Duodenal mucosa (tissue), 2 donors: ENCODE measurements around the gene ZBED4.
"Not testable (repeated sequence)": the region's sequence is repeated elsewhere in the genome, so short reads cannot be mapped to it uniquely, and the experiment has no call there.

Experiments
- H3K27ac ChIP-seq: one replicate; pipeline ENCODE4 v1.7.0; 2013; ENCODE audit warnings: low read depth, low read length
- H3K27me3 ChIP-seq, 2 donors: one replicate each; pipeline ENCODE4 v1.7.0; 2013; ENCODE audit warnings: low read length in 2 of 2, control low read depth in 1 of 2; ENCODE audit not compliant: insufficient read depth in 2 of 2, control insufficient read depth in 1 of 2
- H3K36me3 ChIP-seq, 2 donors: one replicate each; pipeline ENCODE4 v1.7.0; 2013; ENCODE audit warnings: low read length in 2 of 2, control low read depth in 1 of 2; ENCODE audit not compliant: insufficient read depth in 2 of 2, control insufficient read depth in 1 of 2
- H3K4me1 ChIP-seq, 2 donors: one replicate each; pipeline ENCODE4 v1.7.0; 2013; ENCODE audit warnings: low read length in 2 of 2, control low read depth in 1 of 2; ENCODE audit not compliant: insufficient read depth in 2 of 2, control insufficient read depth in 1 of 2
- H3K4me3 ChIP-seq, 2 donors: one replicate each; pipeline ENCODE4 v1.7.0; 2013; ENCODE audit warnings: low read length in 2 of 2, low read depth in 1 of 2
- H3K9ac ChIP-seq, 2 donors: one replicate each; pipeline ENCODE4 v1.7.0; 2013; ENCODE audit warnings: low read length in 2 of 2, low read depth in 1 of 2
- H3K9me3 ChIP-seq, 2 donors: one replicate each; pipeline ENCODE4 v1.7.0; 2013; ENCODE audit warnings: low read length in 2 of 2, control low read depth in 1 of 2; ENCODE audit not compliant: control insufficient read depth in 1 of 2

ZBED4 gene

DNA sequence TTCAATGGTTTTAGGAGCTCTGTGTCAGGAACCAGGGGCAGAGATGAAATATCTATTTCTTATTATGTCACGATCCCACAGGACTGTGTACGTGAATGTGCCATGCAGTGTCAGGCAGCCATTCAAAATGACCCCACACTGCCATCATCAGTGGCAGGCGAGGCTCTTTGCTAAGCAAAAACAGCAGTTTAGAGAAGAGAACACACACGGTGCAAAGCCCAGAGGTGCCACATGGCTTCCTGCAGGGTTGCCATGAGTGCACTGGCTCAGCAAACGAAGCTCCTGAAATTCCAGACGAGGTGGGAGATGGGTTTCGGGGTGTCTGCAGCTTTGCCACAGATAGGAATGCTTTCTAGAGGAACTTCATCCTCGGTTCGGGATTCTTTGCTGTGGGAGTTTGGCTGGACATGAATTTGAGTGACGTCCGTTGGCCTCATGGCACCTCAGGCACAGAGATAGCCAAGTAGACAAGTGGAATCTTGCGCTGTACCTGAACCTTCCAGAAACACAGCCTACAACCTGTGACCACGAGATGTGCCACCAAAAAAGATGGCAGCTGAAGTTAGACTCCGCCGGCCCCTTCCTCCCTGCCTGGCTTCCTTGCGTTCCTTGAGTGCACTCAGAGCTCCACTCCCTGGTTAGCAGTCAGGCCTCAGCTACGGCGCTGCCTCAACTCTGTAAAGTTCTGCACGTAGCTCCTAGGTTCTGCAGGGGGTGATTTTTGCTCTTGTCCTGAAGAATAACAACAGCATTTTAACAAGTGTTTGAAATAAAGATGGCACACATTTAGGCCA, 7.8 kb upstream of the ZBED4 start:
- Histone ChIP-seq H3K36me3 (no peaks in the 10 kb centered on the region), H3K27me3 (peaks cover 9 to 16% of the 10 kb centered on the region in 2 donors), H3K4me3 (no peak overlapping the region), H3K4me1 (no peaks in the 10 kb centered on the region), H3K27ac (no peak overlapping the region), H3K9ac (no peak overlapping the region), H3K9me3 (no peaks in the 10 kb centered on the region)

DNA sequence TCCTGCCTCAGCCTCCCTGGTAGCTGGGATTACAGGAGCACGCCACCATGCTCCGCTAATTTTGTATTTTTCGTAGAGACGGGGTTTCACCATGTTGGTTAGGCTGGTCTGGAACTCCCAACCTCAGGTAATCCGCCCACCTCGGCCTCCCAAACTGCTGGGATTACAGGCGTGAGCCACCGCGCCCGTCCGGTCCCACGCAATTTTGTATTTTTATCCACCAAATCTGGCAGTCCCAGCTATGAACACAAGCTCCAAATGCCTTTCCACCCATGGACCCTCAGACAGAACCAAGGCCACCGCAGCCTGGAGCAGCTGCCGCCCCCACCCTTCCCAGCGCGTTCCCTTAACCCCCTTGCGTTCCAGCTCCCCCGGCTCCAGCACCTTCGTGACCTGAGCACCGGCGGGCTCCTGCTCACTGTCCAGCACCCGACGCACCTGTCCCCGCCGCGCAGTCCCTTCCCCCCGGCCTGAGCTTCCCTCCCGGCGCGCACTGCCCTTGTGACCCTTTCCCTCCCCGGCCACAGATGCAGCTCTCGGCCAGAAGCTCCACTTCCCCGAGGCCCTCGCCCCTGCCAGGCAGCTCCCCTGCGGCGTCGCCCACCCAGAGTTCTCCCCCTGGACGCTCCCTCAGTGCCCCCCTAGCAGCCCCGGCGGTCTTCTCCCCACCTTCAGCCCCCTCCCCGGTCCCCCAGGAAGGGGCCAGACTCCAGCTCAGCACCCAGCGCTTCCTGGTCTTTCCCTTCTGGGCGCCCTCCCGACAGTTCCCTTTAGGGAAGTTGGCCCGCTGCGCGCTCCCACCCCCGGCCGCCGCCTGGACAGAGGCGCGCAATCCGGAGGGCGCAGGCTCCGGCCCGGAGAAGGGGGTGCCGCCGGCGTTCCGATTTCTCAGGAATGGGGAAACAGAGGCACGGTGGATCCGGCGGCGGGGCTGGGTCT, 5.6 kb upstream of the ZBED4 start:
- no peaks in the 10 kb centered on the region for H3K36me3 ChIP-seq
- no peak overlapping the region for H3K27ac ChIP-seq
- no peaks in the 10 kb centered on the region for H3K9me3 ChIP-seq
- H3K4me1 ChIP-seq = peaks cover 0 to 5% of the 10 kb centered on the region in 2 donors
- peak overlapping the region; percentile 40 to 51 for H3K4me3 ChIP-seq
- H3K27me3 ChIP-seq = peaks cover 9 to 16% of the 10 kb centered on the region in 2 donors
- no peak overlapping the region for H3K9ac ChIP-seq

DNA sequence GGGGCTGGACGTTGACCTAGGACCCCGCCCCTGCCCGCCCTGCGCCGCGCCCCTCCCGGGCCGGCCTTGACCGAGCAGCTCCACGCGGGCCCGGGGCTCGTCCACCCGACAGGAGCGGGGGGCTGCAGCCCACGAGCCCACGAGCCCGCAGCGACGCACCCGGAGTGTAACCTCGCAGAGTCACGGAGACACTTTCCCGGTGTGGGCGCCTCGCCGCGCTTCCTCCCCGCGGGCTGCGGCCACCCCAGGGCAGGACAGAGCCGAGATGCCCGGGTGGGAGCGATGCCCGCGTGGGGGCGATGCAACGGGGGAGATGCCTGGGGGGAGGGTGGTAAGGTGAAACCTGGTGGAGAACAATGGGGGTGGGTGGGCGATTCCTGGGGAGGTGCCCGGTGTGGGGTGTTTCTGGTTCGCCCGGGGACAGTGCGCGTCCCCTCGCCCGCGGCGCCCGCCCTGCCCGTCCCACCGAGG, 4.9 kb upstream of the ZBED4 start:
- peak overlapping the region; percentile 40 to 51 for H3K4me3 ChIP-seq
- no peaks in the 10 kb centered on the region for H3K9me3 ChIP-seq
- H3K4me1 ChIP-seq = peaks cover 0 to 5% of the 10 kb centered on the region in 2 donors
- no peak overlapping the region for H3K9ac ChIP-seq
- peaks cover 9 to 16% of the 10 kb centered on the region in 2 donors for H3K27me3 ChIP-seq
- no peaks in the 10 kb centered on the region for H3K36me3 ChIP-seq
- H3K27ac ChIP-seq = no peak overlapping the region

DNA sequence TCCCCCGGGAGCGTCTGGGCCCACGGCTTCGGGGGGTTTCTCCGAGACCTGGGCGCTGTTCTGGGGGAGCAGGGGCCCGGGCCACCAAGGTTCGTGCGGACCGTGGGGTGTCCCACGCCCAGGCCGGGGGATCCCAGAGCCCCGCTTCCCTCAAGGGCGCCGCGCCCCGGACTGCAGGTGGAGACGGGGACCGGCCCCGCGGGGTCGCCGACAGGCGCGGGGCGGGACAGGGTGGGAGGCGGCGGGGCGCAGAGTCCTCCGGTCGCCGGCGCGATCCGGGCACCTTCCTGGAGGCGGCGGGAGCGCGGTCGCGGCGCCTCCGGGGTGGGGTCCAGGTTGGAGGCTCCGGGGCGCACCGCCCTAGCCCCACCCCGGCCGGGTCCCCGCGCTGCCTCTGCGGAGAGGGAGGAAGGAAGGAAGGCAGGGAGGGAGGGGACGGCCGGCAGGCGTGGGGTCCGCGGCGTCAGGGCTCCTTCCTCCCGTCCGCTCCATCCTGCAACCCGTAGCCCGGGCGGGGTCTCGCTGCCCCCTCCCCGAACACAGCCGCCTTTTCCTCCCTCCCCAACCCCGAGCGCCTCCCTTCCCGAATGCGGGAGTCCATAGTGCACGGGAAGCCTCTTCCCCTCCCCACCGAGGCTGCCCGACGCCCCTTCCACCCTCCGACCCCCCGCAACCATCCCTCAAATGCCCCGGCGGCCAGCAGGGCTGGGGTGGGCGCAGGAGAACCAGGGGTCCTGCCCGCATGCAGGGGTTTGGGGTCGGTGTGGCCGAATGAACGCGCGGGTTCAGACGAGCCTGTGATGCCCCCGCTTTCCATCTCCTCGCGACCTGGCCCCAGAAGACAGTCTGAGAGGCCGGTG, 4.3 kb upstream of the ZBED4 start:
- H3K27ac ChIP-seq = no peak overlapping the region
- no peaks in the 10 kb centered on the region for H3K9me3 ChIP-seq
- H3K9ac ChIP-seq = no peak overlapping the region
- H3K36me3 ChIP-seq = no peaks in the 10 kb centered on the region
- H3K27me3 ChIP-seq = peaks cover 9 to 16% of the 10 kb centered on the region in 2 donors
- peaks cover under 1 to 5% of the 10 kb centered on the region in 2 donors for H3K4me1 ChIP-seq
- H3K4me3 ChIP-seq = peak overlapping the region; percentile 40 to 51

DNA sequence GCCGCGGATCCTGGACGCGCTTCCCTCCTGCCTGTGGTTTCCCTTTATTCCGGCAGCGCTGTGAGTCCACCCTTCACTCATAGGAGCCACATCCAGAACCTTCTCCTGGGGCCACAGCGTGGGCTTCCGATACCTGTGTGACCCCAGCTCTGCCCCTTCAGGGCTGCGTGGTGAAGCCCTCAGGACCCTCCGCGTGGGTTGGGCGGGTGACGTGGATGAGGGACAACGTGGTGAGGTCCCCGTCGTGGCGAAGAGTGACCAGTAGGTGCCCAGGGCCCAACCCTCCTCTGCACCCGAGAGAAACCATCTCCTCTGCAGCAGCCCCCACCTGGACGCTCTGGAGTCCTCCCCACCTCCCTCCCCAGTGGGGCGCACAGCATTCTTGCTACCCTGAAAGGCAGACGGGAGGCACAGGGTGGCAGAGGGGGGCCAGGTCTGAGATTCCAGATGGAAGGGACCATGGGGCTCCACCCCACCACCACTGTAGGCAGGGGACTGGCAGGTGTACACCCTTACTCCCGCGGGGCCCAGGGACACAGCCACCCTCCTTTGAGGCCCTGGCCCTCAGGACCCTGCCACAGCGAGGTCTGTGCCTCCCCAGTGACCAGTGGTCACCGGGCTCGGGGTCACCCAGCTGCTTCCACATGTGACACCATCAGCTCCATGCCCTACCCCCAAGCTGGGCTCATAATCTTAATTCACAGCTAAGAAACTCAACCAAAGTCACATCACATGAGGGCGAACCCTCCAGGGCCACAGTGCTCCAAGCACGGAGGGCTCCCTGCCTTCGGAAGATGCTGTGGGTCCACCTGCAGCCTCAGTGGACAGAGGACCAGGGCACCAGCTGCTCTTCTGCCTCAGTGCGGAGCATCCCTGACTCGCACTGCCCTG, 3.4 kb upstream of the ZBED4 start:
- Histone ChIP-seq H3K4me3 (no peak overlapping the region), H3K27ac (no peak overlapping the region), H3K4me1 (peaks cover 9 to 12% of the 10 kb centered on the region in 2 donors), H3K9ac (no peak overlapping the region), H3K36me3 (no peaks in the 10 kb centered on the region), H3K27me3 (peaks cover 9 to 16% of the 10 kb centered on the region in 2 donors), H3K9me3 (no peaks in the 10 kb centered on the region)

DNA sequence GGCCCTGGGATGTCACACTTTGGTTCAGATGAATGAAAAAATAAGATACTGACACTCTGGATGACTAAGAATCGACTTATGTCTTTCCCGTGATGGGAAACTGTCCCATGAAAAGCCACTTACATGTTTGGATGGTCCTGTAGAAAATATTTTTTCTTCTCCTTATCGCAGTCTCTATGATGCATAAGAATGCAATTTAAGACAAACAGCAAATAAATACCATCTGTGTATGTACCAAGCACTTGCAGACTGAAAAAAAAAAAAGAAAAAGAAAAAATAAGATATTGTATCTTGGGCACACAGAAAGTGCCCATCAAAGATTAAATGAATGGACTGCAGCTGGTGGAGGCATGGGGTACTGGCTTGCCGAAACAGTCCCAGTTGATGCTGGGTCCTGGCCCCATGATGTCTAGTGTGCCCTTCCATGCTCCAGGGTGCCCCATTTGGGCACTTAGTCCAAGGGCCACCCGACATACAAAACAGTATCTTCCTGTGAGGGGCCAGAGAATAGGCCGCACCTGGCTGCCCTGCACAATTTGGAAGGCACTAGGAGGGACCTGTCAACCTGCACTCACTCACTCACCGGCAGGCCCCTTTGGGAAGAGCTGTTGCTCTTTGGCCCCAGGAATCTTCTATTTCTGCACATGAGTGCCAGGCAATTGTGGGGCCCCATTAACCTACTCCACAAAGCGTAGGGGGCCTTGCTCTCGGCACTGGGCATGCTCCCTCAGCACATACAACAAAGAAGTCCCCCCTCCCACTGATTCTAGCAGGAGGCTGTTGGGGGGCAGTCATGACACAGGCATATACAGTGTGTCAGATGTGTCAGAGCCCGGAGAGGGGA, 2.5 kb upstream of the ZBED4 start:
- no peaks in the 10 kb centered on the region for H3K36me3 ChIP-seq
- H3K9me3 ChIP-seq = no peaks in the 10 kb centered on the region
- no peak overlapping the region for H3K9ac ChIP-seq
- peaks cover 18 to 21% of the 10 kb centered on the region in 2 donors for H3K4me1 ChIP-seq
- H3K27ac ChIP-seq = no peak overlapping the region
- H3K4me3 ChIP-seq = no peak overlapping the region
- H3K27me3 ChIP-seq = peaks cover 9 to 14% of the 10 kb centered on the region in 2 donors

DNA sequence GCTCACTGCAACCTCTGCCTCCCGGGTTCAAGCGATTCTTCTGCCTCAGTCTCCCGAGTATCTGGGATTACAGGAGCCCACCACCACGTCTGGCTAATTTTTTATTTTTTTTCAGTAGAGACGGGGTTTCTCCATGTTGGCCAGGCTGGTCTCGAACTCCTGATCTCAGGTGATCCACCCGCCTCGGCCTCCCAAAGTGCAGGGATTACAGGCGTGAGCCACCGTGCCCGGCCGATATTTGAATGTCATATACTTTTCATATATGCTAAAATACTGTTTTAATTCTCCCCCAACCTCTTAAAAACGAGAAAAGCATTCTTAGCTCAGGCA, 1.1 kb upstream of the ZBED4 start:
- peaks cover 8 to 13% of the 10 kb centered on the region in 2 donors for H3K27me3 ChIP-seq
- peak overlapping the region in 1 of 2 donors; percentile 86 for H3K9ac ChIP-seq
- H3K4me3 ChIP-seq = peak overlapping the region; percentile 74 to 80
- H3K4me1 ChIP-seq = peaks cover 20 to 23% of the 10 kb centered on the region in 2 donors
- H3K9me3 ChIP-seq, H3K36me3 ChIP-seq: not testable (repeated sequence)
- peak overlapping the region; percentile 93 for H3K27ac ChIP-seq

DNA sequence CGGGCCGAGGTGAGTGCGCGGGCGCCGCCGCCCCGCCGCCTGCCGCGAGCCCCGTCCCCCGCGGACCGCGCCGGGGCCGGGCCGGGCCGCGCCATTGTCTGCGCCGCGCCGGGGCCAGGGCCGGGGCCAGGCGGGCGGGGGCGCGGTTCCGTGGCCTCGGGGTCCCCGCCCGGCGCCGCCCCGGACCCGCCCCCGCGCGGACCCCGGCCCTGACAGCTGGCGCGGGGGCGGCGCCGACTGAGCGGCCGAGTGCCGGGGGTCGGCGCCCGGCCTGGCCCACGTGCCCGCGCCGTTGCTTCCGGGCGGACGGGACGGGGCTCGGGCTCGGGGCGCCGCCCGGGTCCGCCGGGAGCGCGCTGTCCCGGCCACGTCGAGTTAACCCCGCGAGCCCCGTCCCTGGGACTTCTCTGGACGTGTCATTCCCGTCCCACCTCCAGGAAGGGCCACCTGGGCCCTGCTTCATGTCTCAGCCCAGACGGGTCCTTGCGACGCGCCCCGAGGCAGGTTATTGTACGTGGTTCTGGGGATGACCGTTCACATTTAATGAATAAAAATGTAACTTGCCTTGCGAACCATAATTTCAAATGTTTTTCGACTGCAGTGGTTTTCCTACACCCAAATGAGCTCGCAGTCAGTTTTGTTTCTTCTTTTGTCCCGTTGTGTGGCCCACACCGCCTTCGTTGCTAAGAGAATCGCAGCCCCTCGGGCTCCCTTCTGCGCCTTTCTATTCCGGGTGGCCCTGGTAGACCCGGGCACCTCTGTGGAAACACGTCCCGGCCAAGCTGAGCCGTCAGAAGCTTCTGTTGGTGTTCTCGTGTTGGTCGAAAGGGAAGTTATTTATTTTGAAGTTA, 562 bp downstream of the ZBED4 start:
- peaks cover 0 to 6% of the 10 kb centered on the region in 2 donors for H3K27me3 ChIP-seq
- H3K27ac ChIP-seq = no peak overlapping the region
- H3K9me3 ChIP-seq = no peaks in the 10 kb centered on the region
- H3K36me3 ChIP-seq = peaks cover 0 to 4% of the 10 kb centered on the region in 2 donors
- peaks cover 20 to 23% of the 10 kb centered on the region in 2 donors for H3K4me1 ChIP-seq
- H3K9ac ChIP-seq = peak overlapping the region; percentile 51 to 70
- H3K4me3 ChIP-seq = peak overlapping the region; percentile 70 to 78
